WERI-Rb-1 (cell line): Measurements from ENCODE around the gene PRRG1.

ENCODE experiments used
- DNase-seq: peaks from one replicate; pipeline ENCODE4 v3.0.0-alpha.2; 2020
- H3K27ac ChIP-seq: fragments of 250-450 bp; sonication (Bioruptor Pico); 2 replicates; pipeline ENCODE4 v1.5.1; 2020; ENCODE audit warnings: mild to moderate bottlenecking, moderate library complexity
- H3K27me3 ChIP-seq: fragments of 250-450 bp; sonication (Bioruptor Pico); 2 replicates; pipeline ENCODE4 v1.5.1; 2021; ENCODE audit warnings: mild to moderate bottlenecking, low read depth, moderate library complexity; ENCODE audit not compliant: insufficient read depth, severe bottlenecking
- H3K36me3 ChIP-seq: fragments of 250-450 bp; sonication (Bioruptor Pico); 2 replicates; pipeline ENCODE4 v1.5.1; 2020; ENCODE audit warnings: mild to moderate bottlenecking, moderate library complexity
- H3K4me3 ChIP-seq: 2 replicates; pipeline ENCODE4 v1.5.1; 2011; ENCODE audit warnings: low read depth, mild to moderate bottlenecking, control low read depth, low read length
- H3K9me3 ChIP-seq: fragments of 250-450 bp; sonication (Bioruptor Pico); 2 replicates; pipeline ENCODE4 v1.5.1; 2021; ENCODE audit warnings: mild to moderate bottlenecking, moderate library complexity; ENCODE audit not compliant: severe bottlenecking
- CTCF ChIP-seq: IDR thresholded peaks from 2 replicates; pipeline ENCODE4 v1.5.1; 2011; ENCODE audit warnings: low read depth, mild to moderate bottlenecking, control low read depth, inconsistent platforms, low read length

Gene PRRG1

GRCh38 chrX:37348231-37348970 lies 763 bp upstream of the PRRG1 start:
- no peaks in the 10 kb centered on the region for H3K9me3 ChIP-seq
- peaks cover 7% of the 10 kb centered on the region for H3K27me3 ChIP-seq
- H3K4me3 ChIP-seq = no peak overlapping the region
- DNase-seq = no peak
- TF ChIP-seq CTCF = no peak
- no peaks in the 10 kb centered on the region for H3K36me3 ChIP-seq
- H3K27ac ChIP-seq = no peak overlapping the region

GRCh38 chrX:37348971-37349220 lies 268 bp upstream of the PRRG1 start:
- no peak for DNase-seq
- Histone ChIP-seq H3K9me3 (no peaks in the 10 kb centered on the region), H3K4me3 (no peak overlapping the region), H3K27ac (no peak overlapping the region), H3K36me3 (no peaks in the 10 kb centered on the region), H3K27me3 (peaks cover 7% of the 10 kb centered on the region)
- no peak for TF ChIP-seq CTCF

DNA sequence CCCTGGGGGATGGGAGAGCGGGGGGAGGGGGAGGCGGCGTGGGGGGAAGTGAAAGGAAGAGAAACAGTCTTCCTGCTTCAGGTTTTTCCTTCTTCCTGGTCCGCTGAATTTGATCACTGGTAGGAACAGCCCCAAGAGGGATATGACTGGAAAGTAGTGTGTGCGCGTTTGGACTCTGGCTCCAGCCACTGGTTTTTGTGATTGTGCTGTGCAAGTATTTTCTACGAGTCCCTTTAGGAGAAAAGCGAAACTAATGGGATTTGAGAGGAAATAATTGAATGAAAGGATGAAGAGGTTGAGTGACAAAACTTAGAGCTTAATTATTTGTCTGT lies 836 bp downstream of the PRRG1 start:
- peak overlapping the region; percentile 54 for H3K4me3 ChIP-seq
- no peak for DNase-seq
- H3K27ac ChIP-seq = no peak overlapping the region
- no peaks in the 10 kb centered on the region for H3K9me3 ChIP-seq
- no peak for TF ChIP-seq CTCF
- H3K36me3 ChIP-seq = no peaks in the 10 kb centered on the region
- peaks cover 7% of the 10 kb centered on the region for H3K27me3 ChIP-seq

GRCh38 chrX:37353646-37354045 lies 4.5 kb downstream of the PRRG1 start:
- H3K27me3 ChIP-seq = peaks cover 2% of the 10 kb centered on the region
- no peaks in the 10 kb centered on the region for H3K36me3 ChIP-seq
- no peaks in the 10 kb centered on the region for H3K9me3 ChIP-seq
- no peak overlapping the region for H3K27ac ChIP-seq
- no peak overlapping the region for H3K4me3 ChIP-seq
- no peak for TF ChIP-seq CTCF
- DNase-seq = no peak

- H3K4me3 ChIP-seq = no peak overlapping the region
Observed at GRCh38 chrX:37357436-37357835, 8.3 kb downstream of the PRRG1 start.

More at GRCh38 chrX:37357436-37357835, 8.3 kb downstream of the PRRG1 start:
- H3K9me3 ChIP-seq = no peaks in the 10 kb centered on the region
- H3K27ac ChIP-seq = no peak overlapping the region
- H3K36me3 ChIP-seq = no peaks in the 10 kb centered on the region
- H3K27me3 ChIP-seq = no peaks in the 10 kb centered on the region
- no peak for DNase-seq
- TF ChIP-seq CTCF = no peak
